AG09309 (cell line): ENCODE results near the gene TCF21.

ENCODE experiments used
- DNase-seq: peaks from one replicate; pipeline ENCODE4 v3.0.0-alpha.2; 2010; ENCODE audit warnings: low read depth
- H3K4me3 ChIP-seq: 2 replicates; pipeline ENCODE4 v1.5.1; 2011; ENCODE audit warnings: mild to moderate bottlenecking, low read depth, low read length, moderate library complexity; ENCODE audit not compliant: control insufficient read depth
- CTCF ChIP-seq: IDR thresholded peaks from 2 replicates; pipeline ENCODE4 v1.5.1; 2011; ENCODE audit warnings: mild to moderate bottlenecking, low read depth, low read length, inconsistent platforms; ENCODE audit not compliant: insufficient read depth, control insufficient read depth; ENCODE audit errors: missing control alignments

TCF21 gene

GRCh38 chr6:133887156-133887879 is 1.6 kb upstream of the TCF21 start:
- no peak overlapping the region for H3K4me3 ChIP-seq
- DNase-seq = no peak
- TF ChIP-seq CTCF = no peak

- H3K4me3 ChIP-seq = no peak overlapping the region
- TF ChIP-seq CTCF = no peak
- no peak for DNase-seq
These were observed 1.1 kb upstream of the TCF21 start for GRCh38 chr6:133887880-133888230.

- H3K4me3 ChIP-seq = no peak overlapping the region
- DNase-seq = no peak
- TF ChIP-seq CTCF = no peak
These were observed 867 bp downstream of the TCF21 start for GRCh38 chr6:133889557-133890403.

- no peak for DNase-seq
- no peak for TF ChIP-seq CTCF
- H3K4me3 ChIP-seq = no peak overlapping the region
These were observed 1.8 kb downstream of the TCF21 start for GRCh38 chr6:133890711-133891148.

GRCh38 chr6:133891149-133891926 is 2.4 kb downstream of the TCF21 start:
- no peak for TF ChIP-seq CTCF
- no peak overlapping the region; the same call in 1 of the 2 replicates for H3K4me3 ChIP-seq
- no peak for DNase-seq
